Activated T-cell treated with anti-CD3 and anti-CD28 coated beads for 4 hours (primary cell): ENCODE data around the gene TBC1D20.

Experiments used
- DNase-seq: peaks from one replicate; pipeline ENCODE4 v3.0.0-alpha.2; 2020

The TBC1D20 gene

GRCh38 chr20:418858-419365 is 43.4 kb downstream of the TBC1D20 start:
- no peak for DNase-seq

DNA sequence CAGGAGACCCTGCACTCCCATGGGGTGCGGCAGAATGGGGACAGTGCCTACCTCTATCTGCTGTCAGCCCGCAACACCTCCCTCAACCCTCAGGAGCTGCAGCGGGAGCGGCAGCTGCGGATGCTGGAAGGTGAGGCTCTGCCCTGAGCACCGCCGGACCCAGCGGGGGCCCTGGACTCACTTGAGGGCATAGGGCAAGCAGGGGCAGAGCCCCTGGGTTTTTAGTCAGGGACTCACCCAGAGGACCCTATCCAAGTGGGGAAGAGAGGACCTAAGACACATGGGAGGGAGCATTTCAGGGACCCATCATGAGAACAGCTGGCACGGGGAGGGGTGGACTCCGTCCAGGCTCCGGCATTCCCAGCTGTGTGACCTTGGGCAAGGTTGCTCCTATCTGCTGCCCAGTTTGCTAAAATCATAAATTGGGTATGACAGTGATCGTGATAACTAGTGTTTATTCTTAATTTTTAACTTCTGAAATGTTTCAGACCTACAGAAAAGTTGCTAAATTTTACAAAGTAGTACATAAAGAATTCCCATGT is 44.5 kb downstream of the TBC1D20 start:
- DNase-seq, result no peak

GRCh38 chr20:416950-417800 is 45.2 kb downstream of the TBC1D20 start:
- no peak for DNase-seq

DNA sequence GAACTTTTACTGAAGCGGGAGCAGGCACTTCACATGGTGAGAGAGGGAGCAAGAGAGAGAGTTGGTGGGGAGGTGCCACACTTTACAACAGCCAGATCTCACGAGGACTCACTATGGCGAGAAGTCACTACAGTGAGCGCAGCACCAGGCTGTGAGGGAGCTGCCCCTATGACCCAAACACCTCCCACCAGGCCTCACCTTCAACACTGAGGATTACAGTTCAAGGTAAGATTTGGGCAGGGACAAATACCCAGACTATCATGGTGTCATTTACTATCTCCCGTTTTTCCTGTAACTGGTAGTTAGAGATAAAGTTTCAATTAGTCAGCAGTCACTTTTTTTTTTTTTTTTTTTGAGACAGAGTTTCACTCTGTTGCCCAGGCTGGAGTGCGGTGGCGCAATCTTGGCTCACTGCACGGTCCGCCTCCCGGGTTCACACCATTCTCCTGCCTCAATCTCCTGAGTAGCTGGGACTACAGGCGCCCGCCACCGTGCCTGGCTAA is 46.5 kb downstream of the TBC1D20 start:
- DNase-seq, result no peak

- DNase-seq, result no peak
Measured at GRCh38 chr20:414161-414560, 48.2 kb downstream of the TBC1D20 start.

DNA sequence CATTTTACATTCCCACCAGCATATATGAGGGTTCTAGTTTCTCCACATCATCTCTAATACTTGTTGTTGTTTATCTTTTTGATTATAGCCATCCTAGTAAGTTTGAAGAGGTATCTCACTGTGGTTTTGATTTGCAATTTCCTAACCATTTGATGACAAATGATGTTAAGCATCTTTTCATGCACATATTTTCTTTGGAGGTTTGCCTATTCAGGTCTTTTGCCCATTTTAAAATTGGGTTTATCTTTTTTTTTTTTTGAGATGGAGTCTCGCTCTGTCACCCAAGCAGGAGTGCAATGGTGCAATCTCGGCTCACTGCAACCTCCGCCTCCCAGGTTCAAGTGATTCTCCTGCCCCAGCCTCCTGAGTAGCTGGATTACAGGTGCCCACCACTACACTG is 50.3 kb downstream of the TBC1D20 start:
- no peak for DNase-seq

DNA sequence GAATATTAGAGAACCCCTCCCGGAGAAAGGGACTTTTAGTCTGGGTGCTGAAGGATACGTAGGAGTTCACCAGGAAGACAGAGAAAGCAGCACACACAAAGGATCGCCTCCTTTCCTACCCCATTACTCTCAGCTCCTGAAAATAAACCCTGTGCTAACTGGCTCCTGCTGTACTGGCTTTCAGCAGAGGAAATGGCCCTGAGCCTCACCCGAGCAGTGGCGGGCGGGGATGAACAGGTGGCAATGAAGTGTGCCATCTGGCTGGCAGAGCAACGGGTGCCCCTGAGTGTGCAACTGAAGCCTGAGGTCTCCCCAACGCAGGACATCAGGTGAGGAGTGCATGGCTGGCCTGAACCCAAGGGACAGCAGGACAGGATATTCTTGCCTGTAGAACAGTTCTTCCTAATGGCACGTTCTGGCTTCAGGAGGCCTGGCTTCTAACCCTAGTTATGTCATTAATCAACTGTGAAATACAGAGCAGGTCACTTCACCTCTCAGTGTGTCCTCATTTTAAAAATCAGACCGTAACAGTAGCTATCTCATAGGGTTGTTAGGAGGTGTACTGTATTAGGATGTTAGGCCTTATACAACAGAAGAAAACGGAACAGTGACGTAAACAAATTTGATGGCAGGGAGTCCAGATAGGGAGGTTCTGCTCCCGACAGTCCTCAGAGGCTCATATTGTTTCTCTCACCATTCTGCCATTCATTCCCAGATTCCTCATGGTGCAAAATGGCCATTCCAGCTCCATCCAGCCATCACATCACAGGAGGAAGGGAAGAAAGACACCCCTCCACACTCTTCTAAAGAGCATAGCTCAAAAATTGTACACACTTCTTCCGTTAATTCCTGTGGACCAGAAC is 52.4 kb downstream of the TBC1D20 start:
- no peak for DNase-seq

- DNase-seq, result no peak
Measured at GRCh38 chr20:408843-409696, 53.3 kb downstream of the TBC1D20 start.

GRCh38 chr20:407953-408842 is 54.1 kb downstream of the TBC1D20 start, which contains the start of gene RBCK1:
Gene RBCK1, plus strand, starts transcription at chr20:408299. Its CDS starts 459 bp downstream, at chr20:408758.
- DNase-seq, result peak; percentile 83

GRCh38 chr20:407133-407952 is 55.0 kb downstream of the TBC1D20 start:
- DNase-seq, result peak; percentile 29

DNA sequence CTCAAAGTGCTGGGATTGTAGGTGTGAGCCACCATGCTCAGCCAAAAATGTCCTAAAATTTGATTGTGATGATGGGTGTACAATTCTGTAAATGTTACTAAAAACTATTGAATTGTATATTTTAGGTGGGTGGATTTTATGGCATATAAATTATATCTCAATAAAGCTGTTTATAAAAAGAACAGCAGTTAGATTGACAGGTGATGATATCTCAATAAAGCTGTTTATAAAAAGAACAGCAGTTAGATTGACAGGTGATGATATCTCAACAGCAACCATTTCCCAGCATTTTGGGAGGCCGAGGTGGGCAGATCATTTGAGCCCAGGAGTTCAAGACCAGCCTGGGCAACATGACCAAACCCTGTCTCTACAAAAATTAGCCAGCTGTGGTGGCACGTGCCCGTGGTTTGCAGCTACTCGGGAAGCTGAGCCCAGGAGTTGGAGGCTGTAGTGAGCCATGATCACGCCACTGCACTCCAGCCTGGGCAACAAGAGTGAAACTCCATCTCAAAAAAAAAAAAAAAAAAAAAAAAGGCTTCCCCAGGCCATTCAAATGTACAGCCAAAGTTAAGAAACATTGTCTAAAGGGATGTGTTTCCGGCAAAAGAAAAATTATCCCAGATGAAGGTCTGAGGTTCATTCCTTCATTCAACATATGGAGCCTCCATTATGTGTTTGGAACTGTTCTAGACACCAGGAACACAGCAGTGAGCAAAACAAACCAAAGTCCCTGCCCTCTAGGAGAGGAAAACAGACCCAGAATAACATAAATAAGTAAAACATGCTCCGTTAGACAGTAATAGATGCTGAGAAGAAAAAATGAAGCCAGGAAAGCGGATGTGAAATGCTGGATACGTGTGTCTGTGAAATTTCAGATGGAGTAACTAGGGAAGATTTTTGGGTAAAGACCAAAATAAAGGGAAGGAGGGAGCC is 55.9 kb downstream of the TBC1D20 start:
- DNase-seq, result no peak

- no peak for DNase-seq
Measured at GRCh38 chr20:404088-404487, 58.2 kb downstream of the TBC1D20 start.

DNA sequence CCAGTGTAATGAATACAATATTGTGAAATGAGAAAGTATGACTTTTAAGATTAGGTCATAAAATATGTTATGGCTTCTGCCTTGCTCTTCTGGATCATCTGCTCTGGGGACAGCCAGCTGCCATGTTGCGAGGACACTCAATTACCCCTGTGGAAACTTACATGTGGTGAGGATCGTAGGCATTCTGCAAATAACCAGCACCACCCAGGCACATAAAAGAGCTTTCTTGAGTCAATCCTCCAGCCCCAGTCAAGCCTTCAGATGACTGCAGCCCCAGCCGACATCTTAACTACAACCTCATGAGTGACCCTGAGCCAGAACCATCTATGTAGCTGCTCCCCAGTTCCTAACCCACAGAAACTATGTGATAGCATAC is 58.8 kb downstream of the TBC1D20 start:
- no peak for DNase-seq

DNA sequence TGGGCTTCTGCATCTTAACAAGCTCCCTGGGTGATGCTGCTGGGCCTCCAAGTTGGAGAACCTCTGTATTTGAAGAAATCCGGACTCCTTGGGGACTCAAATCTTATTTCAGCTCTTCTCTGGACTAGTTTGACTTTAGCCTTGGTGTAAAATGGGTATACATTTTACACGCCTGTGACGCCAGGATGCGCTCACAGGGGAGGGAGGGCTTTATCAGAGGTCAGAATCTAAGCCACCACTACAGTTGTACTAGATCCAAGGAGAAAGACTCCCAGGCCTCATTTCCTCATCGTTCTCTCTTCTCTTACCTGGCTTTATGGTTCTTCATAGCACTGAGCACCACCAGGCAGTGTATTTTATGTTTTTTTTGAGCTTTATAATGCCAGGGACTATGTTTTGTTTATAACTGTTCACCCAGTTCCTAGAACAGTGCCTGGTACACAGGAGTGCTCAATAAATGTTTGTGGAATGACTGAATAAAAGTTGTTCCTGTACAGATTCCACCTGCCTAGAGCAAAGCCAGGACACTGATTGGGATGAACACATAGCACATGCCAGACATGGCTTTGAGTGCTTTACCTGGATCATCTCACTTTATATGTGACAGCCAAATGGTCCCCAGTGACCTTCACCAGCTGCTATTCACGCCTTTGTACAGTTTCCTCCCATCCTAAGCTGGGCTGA is 59.3 kb downstream of the TBC1D20 start:
- no peak for DNase-seq

- DNase-seq, result no peak
Measured at GRCh38 chr20:402496-402885, 59.8 kb downstream of the TBC1D20 start.

GRCh38 chr20:401682-402495 is 60.4 kb downstream of the TBC1D20 start:
- no peak for DNase-seq

DNA sequence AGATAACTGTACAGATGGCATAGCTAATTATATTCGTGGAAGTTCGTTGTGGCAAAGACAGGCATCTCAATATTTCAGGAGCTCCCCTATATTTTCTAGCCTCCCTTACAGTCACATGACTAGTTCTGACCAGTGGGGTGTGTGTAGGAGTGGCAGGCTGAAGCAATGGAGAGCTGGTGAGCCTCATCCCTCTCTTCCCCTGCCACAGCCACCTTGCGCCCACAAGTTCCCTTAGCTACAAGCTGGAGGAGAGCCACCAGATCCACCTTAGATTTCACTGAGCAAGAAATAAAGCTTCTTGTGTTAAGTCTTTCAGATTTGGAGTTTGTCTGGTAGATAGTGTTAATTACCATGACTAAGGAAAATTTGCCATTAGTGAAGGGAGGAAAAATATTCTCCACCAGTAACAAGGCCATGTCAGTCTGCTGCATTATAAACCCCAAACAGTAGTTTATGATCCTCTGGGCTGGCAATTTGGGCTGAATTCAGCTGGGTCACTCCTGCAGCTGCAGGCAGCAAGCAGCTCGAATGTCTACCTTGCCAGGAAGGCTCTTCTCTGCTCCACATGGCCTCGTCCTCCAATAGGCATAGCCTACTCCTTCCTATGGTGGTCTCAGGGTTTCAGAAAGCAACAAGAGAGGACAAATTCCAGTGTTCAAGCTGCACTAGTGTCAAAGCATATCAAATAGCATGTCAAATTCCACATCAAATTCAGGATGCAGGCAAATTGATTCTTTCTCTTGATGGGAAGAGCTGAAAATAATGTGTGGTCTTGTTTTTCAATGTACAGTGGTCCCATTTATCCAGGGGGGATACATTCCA is 61.7 kb downstream of the TBC1D20 start:
- DNase-seq, result no peak
